GM19025 (cell line): Measurements from ENCODE around the gene MTX2.
"Not testable (repeated sequence)": the region's sequence is repeated elsewhere in the genome, so short reads cannot be mapped to it uniquely, and the experiment has no call there.

Experiments used
- ATAC-seq: cut with Tn5 transposase; IDR thresholded peaks from one replicate; pipeline ENCODE4 v1.9.1; 2021; ENCODE audit warnings: mild to moderate bottlenecking, low read depth, moderate library complexity; ENCODE audit not compliant: unreplicated experiment

Gene MTX2

GRCh38 chr2:176368349-176368748, 99.1 kb downstream of the MTX2 start:
- ATAC-seq = no peak

GRCh38 chr2:176370467-176371171, 101.4 kb downstream of the MTX2 start:
- ATAC-seq = no peak

GRCh38 chr2:176373155-176373554, 103.9 kb downstream of the MTX2 start:
- ATAC-seq = not testable (repeated sequence)

- no peak for ATAC-seq
These were observed 109.1 kb downstream of the MTX2 start for GRCh38 chr2:176378323-176378722.

- ATAC-seq = no peak
These were observed 111.1 kb downstream of the MTX2 start for GRCh38 chr2:176380341-176380740.

GRCh38 chr2:176383100-176383499, 113.9 kb downstream of the MTX2 start:
- no peak for ATAC-seq

GRCh38 chr2:176383836-176384442, 114.7 kb downstream of the MTX2 start:
- no peak for ATAC-seq

GRCh38 chr2:176385219-176385759, 116.0 kb downstream of the MTX2 start:
- no peak for ATAC-seq

- no peak for ATAC-seq
These were observed 116.6 kb downstream of the MTX2 start for GRCh38 chr2:176385838-176386237.
